DOHH2 (cell line): ENCODE data around the gene RPL13A.

Source experiments
- H3F3A ChIP-seq: fragments of 200-600 bp; sonication (generic), shearing (Covaris generic); 2 replicates; pipeline ENCODE4 v1.6.0; 2016; ENCODE audit warnings: antibody characterized with exemption, mild to moderate bottlenecking; ENCODE audit not compliant: control insufficient read depth, insufficient read depth
- H3K27ac ChIP-seq: fragments of 200-600 bp; sonication (generic); 2 replicates; pipeline ENCODE4 v1.5.1; 2014; ENCODE audit warnings: low read depth, mild to moderate bottlenecking, low read length, moderate library complexity
- H3K27me3 ChIP-seq: fragments of 200-600 bp; sonication (generic); 2 replicates; pipeline ENCODE4 v1.6.1; 2014; ENCODE audit warnings: mild to moderate bottlenecking, low read length, mixed read lengths; ENCODE audit not compliant: control insufficient read depth
- H3K36me3 ChIP-seq: fragments of 200-600 bp; sonication (generic); 2 replicates; pipeline ENCODE4 v1.6.1; 2014; ENCODE audit warnings: mild to moderate bottlenecking, low read length, moderate library complexity, mixed read lengths; ENCODE audit not compliant: control insufficient read depth
- H3K4me1 ChIP-seq: fragments of 200-600 bp; sonication (generic); 2 replicates; pipeline ENCODE4 v1.6.1; 2014; ENCODE audit warnings: mild to moderate bottlenecking, low read length, mixed read lengths; ENCODE audit not compliant: control insufficient read depth
- H3K4me2 ChIP-seq: fragments of 200-600 bp; sonication (generic); 2 replicates; pipeline ENCODE4 v1.6.0; 2014; ENCODE audit warnings: mild to moderate bottlenecking, low read length, moderate library complexity
- H3K4me3 ChIP-seq: fragments of 200-600 bp; sonication (generic); 2 replicates; pipeline ENCODE4 v1.5.1; 2014; ENCODE audit warnings: mild to moderate bottlenecking, low read length, mixed read lengths
- H3K79me2 ChIP-seq: fragments of 200-600 bp; sonication (generic); 2 replicates; pipeline ENCODE4 v1.6.1; 2014; ENCODE audit warnings: mild to moderate bottlenecking, low read length, mixed read lengths; ENCODE audit not compliant: control insufficient read depth
- H3K9me2 ChIP-seq: fragments of 200-600 bp; sonication (generic); replicated peaks from 2 replicates; pipeline ENCODE4 v1.6.1; 2014; ENCODE audit warnings: mild to moderate bottlenecking, low read length, mixed read lengths; ENCODE audit not compliant: control insufficient read depth
- H3K9me3 ChIP-seq: fragments of 200-600 bp; sonication (generic); 2 replicates; pipeline ENCODE4 v1.6.1; 2014; ENCODE audit warnings: antibody characterized with exemption, low read length, mixed read lengths; ENCODE audit not compliant: control insufficient read depth, insufficient read depth
- H4K20me1 ChIP-seq: fragments of 200-600 bp; sonication (generic); 2 replicates; pipeline ENCODE4 v1.6.0; 2014; ENCODE audit warnings: low read depth, mild to moderate bottlenecking, antibody characterized with exemption, low read length, moderate library complexity; ENCODE audit not compliant: control insufficient read depth, insufficient read depth
- EZH2phosphoT487 ChIP-seq: fragments of 200-600 bp; sonication (generic); IDR thresholded peaks from 2 replicates; pipeline ENCODE4 v1.6.1; 2017; ENCODE audit warnings: borderline replicate concordance, mild to moderate bottlenecking, antibody characterized with exemption, low read length, moderate library complexity, mixed read lengths
- TF ChIP-seq, protein P1 (sequence below): fragments of 200-600 bp; sonication (generic); IDR thresholded peaks from one replicate; pipeline ENCODE4 v1.5.1; 2014; ENCODE audit warnings: antibody characterized with exemption, mild to moderate bottlenecking, low read depth, low read length; ENCODE audit not compliant: poor library complexity, severe bottlenecking

The RPL13A gene

DNA sequence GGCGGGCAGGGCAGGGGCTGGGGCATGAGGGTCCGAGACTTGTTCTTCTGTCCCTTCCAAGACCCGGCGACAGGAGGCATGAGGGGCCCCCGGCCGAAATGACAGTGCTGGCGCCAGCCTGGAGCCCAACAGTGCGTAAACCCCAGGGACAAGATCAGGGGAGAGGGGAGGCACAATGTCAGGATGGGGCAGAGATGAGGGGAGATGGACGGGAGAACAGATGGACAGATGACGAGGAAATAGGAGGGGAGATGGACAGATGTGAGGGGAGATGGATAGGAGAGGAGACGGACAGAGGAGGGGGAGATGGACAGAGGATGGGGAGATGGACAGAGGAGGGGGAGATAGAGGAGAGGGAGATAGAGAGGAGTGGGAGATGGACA, 12.9 kb upstream of the RPL13A start:
- Histone ChIP-seq H3K4me1 (peaks cover 40% of the 10 kb centered on the region), H3K27ac (no peak overlapping the region), H3K27me3 (peaks cover 6% of the 10 kb centered on the region), H3K9me3 (no peaks in the 10 kb centered on the region), H3F3A (peaks cover 4% of the 10 kb centered on the region; the same call in 1 of the 2 replicates), H4K20me1 (no peaks in the 10 kb centered on the region), H3K4me3 (peak overlapping the region; percentile 75), H3K79me2 (no peaks in the 10 kb centered on the region), H3K4me2 (peak overlapping the region; percentile 78), H3K36me3 (peaks cover 15% of the 10 kb centered on the region), H3K9me2 (no peaks in the 10 kb centered on the region)
- TF ChIP-seq, protein P1, sequence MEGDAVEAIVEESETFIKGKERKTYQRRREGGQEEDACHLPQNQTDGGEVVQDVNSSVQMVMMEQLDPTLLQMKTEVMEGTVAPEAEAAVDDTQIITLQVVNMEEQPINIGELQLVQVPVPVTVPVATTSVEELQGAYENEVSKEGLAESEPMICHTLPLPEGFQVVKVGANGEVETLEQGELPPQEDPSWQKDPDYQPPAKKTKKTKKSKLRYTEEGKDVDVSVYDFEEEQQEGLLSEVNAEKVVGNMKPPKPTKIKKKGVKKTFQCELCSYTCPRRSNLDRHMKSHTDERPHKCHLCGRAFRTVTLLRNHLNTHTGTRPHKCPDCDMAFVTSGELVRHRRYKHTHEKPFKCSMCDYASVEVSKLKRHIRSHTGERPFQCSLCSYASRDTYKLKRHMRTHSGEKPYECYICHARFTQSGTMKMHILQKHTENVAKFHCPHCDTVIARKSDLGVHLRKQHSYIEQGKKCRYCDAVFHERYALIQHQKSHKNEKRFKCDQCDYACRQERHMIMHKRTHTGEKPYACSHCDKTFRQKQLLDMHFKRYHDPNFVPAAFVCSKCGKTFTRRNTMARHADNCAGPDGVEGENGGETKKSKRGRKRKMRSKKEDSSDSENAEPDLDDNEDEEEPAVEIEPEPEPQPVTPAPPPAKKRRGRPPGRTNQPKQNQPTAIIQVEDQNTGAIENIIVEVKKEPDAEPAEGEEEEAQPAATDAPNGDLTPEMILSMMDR: no peak
- no peak for TF ChIP-seq EZH2phosphoT487

DNA sequence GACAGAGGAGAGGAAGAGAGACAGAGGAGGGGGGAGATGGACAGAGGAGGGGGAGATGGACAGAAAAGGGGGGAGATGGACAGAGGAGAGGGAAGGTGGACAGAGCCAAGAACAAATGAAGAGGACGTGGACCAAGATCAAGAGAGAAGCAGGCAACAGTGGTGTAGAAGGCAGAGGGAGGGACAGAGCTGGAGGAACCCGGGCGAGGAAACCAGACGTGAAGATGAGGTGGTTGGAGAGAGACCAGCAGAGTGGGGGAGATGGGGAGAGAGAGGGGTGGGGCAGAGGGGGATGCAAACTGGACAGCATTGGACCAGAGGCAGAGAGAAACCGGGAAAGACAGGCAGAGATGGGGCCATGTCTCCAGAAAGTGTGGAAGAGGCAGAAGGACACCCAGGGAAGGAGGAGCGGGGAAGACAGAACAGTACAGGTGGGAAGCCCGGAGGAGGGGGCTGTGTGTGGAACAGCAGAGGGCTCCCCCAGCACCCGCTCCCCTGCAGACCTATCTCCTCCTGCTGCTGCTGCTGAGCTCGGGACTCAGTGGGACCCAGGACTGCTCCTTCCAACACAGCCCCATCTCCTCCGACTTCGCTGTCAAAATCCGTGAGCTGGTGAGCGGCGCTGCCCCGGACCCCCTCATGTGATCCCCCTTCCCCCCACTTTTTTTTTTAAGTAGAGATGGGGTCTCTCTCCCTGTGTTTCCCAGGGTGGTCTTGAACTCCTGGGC, 12.1 kb upstream of the RPL13A start:
- no peak overlapping the region for H3K4me2 ChIP-seq
- H3K4me3 ChIP-seq: no peak overlapping the region
- no peak overlapping the region for H3K27ac ChIP-seq

DNA sequence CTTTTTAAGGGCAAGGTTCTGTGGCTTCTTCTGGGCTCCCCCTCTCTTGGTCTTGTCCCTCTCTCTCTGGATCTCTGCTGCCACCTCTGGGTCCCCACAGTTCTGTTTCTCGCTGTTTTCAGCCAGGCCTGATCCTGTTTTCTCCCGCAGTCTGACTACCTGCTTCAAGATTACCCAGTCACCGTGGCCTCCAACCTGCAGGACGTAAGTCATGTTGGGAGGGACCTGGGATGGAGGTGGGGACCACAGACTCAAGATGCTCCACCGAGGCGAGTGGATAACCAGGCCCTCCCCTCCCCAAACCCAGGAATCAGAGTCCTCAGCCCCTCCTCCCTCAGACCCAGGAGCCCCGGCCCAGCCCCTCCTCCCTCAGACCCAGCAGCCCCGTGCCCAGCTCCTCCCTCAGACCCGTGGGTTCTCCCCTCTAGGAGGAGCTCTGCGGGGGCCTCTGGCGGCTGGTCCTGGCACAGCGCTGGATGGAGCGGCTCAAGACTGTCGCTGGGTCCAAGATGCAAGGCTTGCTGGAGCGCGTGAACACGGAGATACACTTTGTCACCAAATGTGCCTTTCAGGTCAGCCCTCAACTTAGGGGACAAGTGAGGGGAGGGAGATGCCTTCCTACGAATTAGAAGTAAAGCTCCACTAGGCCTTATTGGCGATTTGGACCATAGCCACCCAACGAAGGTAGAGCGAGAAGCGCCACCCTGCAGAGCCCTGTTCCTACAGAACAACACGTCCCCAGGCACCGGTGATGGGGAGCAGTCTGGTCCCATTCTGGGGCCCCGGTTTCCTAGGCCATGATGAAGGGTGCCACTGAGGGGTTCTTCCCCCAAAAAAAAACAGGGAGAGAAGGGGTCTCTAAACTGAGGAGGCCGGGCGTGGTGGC, 11.2 kb upstream of the RPL13A start:
- H4K20me1 ChIP-seq: no peaks in the 10 kb centered on the region
- peaks cover 6% of the 10 kb centered on the region for H3K27me3 ChIP-seq
- no peak overlapping the region for H3K4me2 ChIP-seq
- H3K79me2 ChIP-seq: no peaks in the 10 kb centered on the region
- peaks cover 24% of the 10 kb centered on the region for H3K4me1 ChIP-seq
- no peak overlapping the region for H3K4me3 ChIP-seq
- no peak for TF ChIP-seq EZH2phosphoT487
- TF ChIP-seq, protein P1: peak; percentile 47
- H3F3A ChIP-seq: no peaks in the 10 kb centered on the region
- no peaks in the 10 kb centered on the region for H3K9me2 ChIP-seq
- H3K36me3 ChIP-seq: peaks cover under 1% of the 10 kb centered on the region
- H3K27ac ChIP-seq: no peak overlapping the region
- no peaks in the 10 kb centered on the region for H3K9me3 ChIP-seq

More for the DNA sequence above, 12.1 kb upstream of the RPL13A start:
- no peaks in the 10 kb centered on the region for H4K20me1 ChIP-seq
- peaks cover 32% of the 10 kb centered on the region for H3K4me1 ChIP-seq
- peaks cover 6% of the 10 kb centered on the region for H3K27me3 ChIP-seq
- H3F3A ChIP-seq: peaks cover 4% of the 10 kb centered on the region; the same call in 1 of the 2 replicates
- no peaks in the 10 kb centered on the region for H3K79me2 ChIP-seq
- TF ChIP-seq, protein P1: no peak
- no peak for TF ChIP-seq EZH2phosphoT487
- H3K9me3 ChIP-seq: no peaks in the 10 kb centered on the region
- H3K36me3 ChIP-seq: peaks cover 9% of the 10 kb centered on the region
- H3K9me2 ChIP-seq: no peaks in the 10 kb centered on the region
